Liver (tissue), 9 donors: Measurements from ENCODE around the gene CDKN3. TPM values are rescaled to one million over a fixed set of nuclear protein-coding genes. Genes with fewer than 3 reads are reported as not detected.

ENCODE experiments used
- DNase-seq: peaks from one replicate; pipeline ENCODE4 v3.0.0-alpha.2; 2017; ENCODE audit warnings: low spot score
- H3K27ac ChIP-seq, 2 donors: one replicate each; pipeline ENCODE4 v1.7.0; 2013; ENCODE audit warnings: inconsistent platforms in 2 of 2, low read length in 2 of 2, control low read depth in 1 of 2, low read depth in 1 of 2, mild to moderate bottlenecking in 1 of 2
- H3K27me3 ChIP-seq, 4 donors: one replicate each; pipeline versions ENCODE4 v1.6.1 to v1.7.0; 2013; ENCODE audit warnings: low read length in 3 of 4, inconsistent platforms in 1 of 4, mild to moderate bottlenecking in 1 of 4, moderate library complexity in 1 of 4; ENCODE audit not compliant: control insufficient read depth in 4 of 4, insufficient read depth in 4 of 4
- H3K36me3 ChIP-seq, 4 donors: one replicate each; pipeline versions ENCODE4 v1.6.1 to v1.7.0; 2013; ENCODE audit warnings: low read length in 3 of 4, mild to moderate bottlenecking in 3 of 4, low read depth in 1 of 4, moderate library complexity in 1 of 4; ENCODE audit not compliant: control insufficient read depth in 4 of 4, insufficient read depth in 3 of 4
- H3K4me1 ChIP-seq, 4 donors: one replicate each; pipeline versions ENCODE4 v1.6.1 to v1.7.0; 2013; ENCODE audit warnings: low read length in 3 of 4, mild to moderate bottlenecking in 3 of 4, moderate library complexity in 1 of 4; ENCODE audit not compliant: control insufficient read depth in 4 of 4, insufficient read depth in 4 of 4
- H3K4me3 ChIP-seq, 3 donors: one replicate each; pipeline versions ENCODE4 v1.6.1 to v1.7.0; 2013; ENCODE audit warnings: low read length in 3 of 3, control low read depth in 1 of 3, low read depth in 1 of 3, mild to moderate bottlenecking in 1 of 3
- H3K9ac ChIP-seq, 2 donors: one replicate each; pipeline ENCODE4 v1.7.0; 2013; ENCODE audit warnings: low read length in 2 of 2, mild to moderate bottlenecking in 2 of 2, moderate library complexity in 2 of 2, control low read depth in 1 of 2, low read depth in 1 of 2
- H3K9me3 ChIP-seq, 4 donors: one replicate each; pipeline versions ENCODE4 v1.6.1 to v1.7.0; 2013; ENCODE audit warnings: low read length in 3 of 4; ENCODE audit not compliant: control insufficient read depth in 4 of 4
- ATF3 ChIP-seq: IDR thresholded peaks from 2 replicates; pipeline ENCODE4 v1.6.1; 2016; ENCODE audit warnings: antibody characterized with exemption
- CTCF ChIP-seq: fragments of 150-350 bp; IDR thresholded peaks from 2 replicates; pipeline ENCODE4 v1.5.1; 2017; ENCODE audit warnings: improper control_type of control experiment, low read depth, low read length; ENCODE audit not compliant: missing input control
- EGR1 ChIP-seq, 2 donors: IDR thresholded peaks; 2 replicates each; pipeline ENCODE4 v1.6.1; 2016 to 2018; ENCODE audit warnings: antibody characterized with exemption in 2 of 2, low read depth in 2 of 2
- FOXA1 ChIP-seq: IDR thresholded peaks from 2 replicates; pipeline ENCODE4 v1.6.1; 2016; ENCODE audit warnings: antibody characterized with exemption
- FOXA2 ChIP-seq: IDR thresholded peaks from 2 replicates; pipeline ENCODE4 v1.6.1; 2016; ENCODE audit warnings: antibody characterized with exemption
- GABPA ChIP-seq, 2 donors: IDR thresholded peaks in 1 of 2; conservative IDR thresholded peaks in 1 of 2; 2 replicates each; pipeline ENCODE4 v1.6.1; 2016; ENCODE audit warnings: antibody characterized with exemption in 2 of 2, mild to moderate bottlenecking in 1 of 2, moderate library complexity in 1 of 2
- HNF4A ChIP-seq, 2 donors: conservative IDR thresholded peaks; 2 replicates each; pipeline ENCODE4 v1.6.1; 2016; ENCODE audit warnings: antibody characterized with exemption in 2 of 2, mild to moderate bottlenecking in 2 of 2
- HNF4G ChIP-seq: IDR thresholded peaks from 2 replicates; pipeline ENCODE4 v1.6.1; 2016; ENCODE audit warnings: antibody characterized with exemption
- JUND ChIP-seq, 2 donors: IDR thresholded peaks; 2 replicates each; pipeline ENCODE4 v1.6.1; 2016; ENCODE audit warnings: antibody characterized with exemption in 2 of 2
- MAX ChIP-seq: IDR thresholded peaks from 2 replicates; pipeline ENCODE4 v1.6.1; 2016; ENCODE audit warnings: antibody characterized with exemption
- NR2F2 ChIP-seq: IDR thresholded peaks from 2 replicates; pipeline ENCODE4 v1.6.1; 2016; ENCODE audit warnings: antibody characterized with exemption
- RAD21 ChIP-seq, 2 donors: IDR thresholded peaks; 2 replicates each; pipeline ENCODE4 v1.6.1; 2016; ENCODE audit warnings: antibody characterized with exemption in 2 of 2, mild to moderate bottlenecking in 2 of 2
- REST ChIP-seq: IDR thresholded peaks from 2 replicates; pipeline ENCODE4 v1.6.1; 2016; ENCODE audit warnings: antibody characterized with exemption, mild to moderate bottlenecking
- RXRA ChIP-seq, 2 donors: IDR thresholded peaks; 2 replicates each; pipeline ENCODE4 v1.6.1; 2017 to 2018; ENCODE audit warnings: antibody characterized with exemption in 2 of 2, mild to moderate bottlenecking in 1 of 2
- SP1 ChIP-seq: IDR thresholded peaks from 2 replicates; pipeline ENCODE4 v1.6.1; 2018; ENCODE audit warnings: antibody characterized with exemption, mild to moderate bottlenecking
- TAF1 ChIP-seq: conservative IDR thresholded peaks from 2 replicates; pipeline ENCODE4 v1.6.1; 2016; ENCODE audit warnings: antibody characterized with exemption, mild to moderate bottlenecking
- YY1 ChIP-seq: IDR thresholded peaks from 2 replicates; pipeline ENCODE4 v1.6.1; 2016; ENCODE audit warnings: antibody characterized with exemption, mild to moderate bottlenecking
- ZBTB33 ChIP-seq: IDR thresholded peaks from 2 replicates; pipeline ENCODE4 v1.6.1; 2016; ENCODE audit warnings: antibody characterized with exemption
- WGBS: extraction: QIAGEN DNeasy Blood & Tissue Kit; methylation state at CpG from one replicate; pipeline ENCODE4 v1.1.7; 2013; 5-methylcytosine and 5-hydroxymethylcytosine counted together
- polyA plus RNA-seq, 2 donors: library from polyadenylated mRNA; stranded (reverse) in 1 of 2; unstranded in 1 of 2; fragments of 200-250 nt in 1 of 2; fragments of >200 nt in 1 of 2; fragmentation: Nextera tagmentation in 1 of 2; extraction: Ambion mirVana in 1 of 2; gene quantifications; one replicate each; pipeline versions ENCODE4 v1.2.1 to v1.2.3, GENCODE V29; 2013 to 2015
- total RNA-seq, 2 donors: library from RNA; depleted of rRNA; stranded (reverse); fragments of >200 nt; gene quantifications; one replicate each; pipeline ENCODE4 v1.2.3, GENCODE V29; 2014
- donor health status: healthy.
- donor health status: healthy.
- donor health status: healthy.
- donor health status: healthy.
- donor health status: healthy.

CDKN3 gene
- total and polyA plus RNA-seq, 4 donors: 0.50 to 33.9 (median 2.8) TPM

- H3K9me3 ChIP-seq: no peaks in the 10 kb centered on the region
- H3K27ac ChIP-seq: no peak overlapping the region
- H3K9ac ChIP-seq: no peak overlapping the region
- H3K27me3 ChIP-seq: no peaks in the 10 kb centered on the region
- 56% methylated on average over 7 of the region's 7 CpGs for WGBS
- peak; percentile 40 for DNase-seq
- H3K36me3 ChIP-seq: peaks cover 0 to 4% (median 2%) of the 10 kb centered on the region in 4 donors
- H3K4me3 ChIP-seq: no peak overlapping the region
- no peak for TF ChIP-seq MAX
- TF ChIP-seq ZBTB33: no peak
- peak; percentile 49 for TF ChIP-seq CTCF
- TF ChIP-seq TAF1: no peak
- no peak for TF ChIP-seq GABPA (IDR thresholded peaks at IDR 0.05 in 1 of 2, conservative IDR thresholded peaks at IDR 0.05 in 1 of 2)
- TF ChIP-seq RAD21 (IDR thresholded peaks at IDR 0.05): peak; percentile 60 to 76
- H3K4me1 ChIP-seq: peaks cover 0 to 6% (median 0%) of the 10 kb centered on the region in 4 donors
Observed at GRCh38 chr14:54420478-54421142, 23.8 kb downstream of the CDKN3 start.

- Histone ChIP-seq H3K36me3 (peaks cover 0 to 29% (median 23%) of the 10 kb centered on the region in 4 donors), H3K9me3 (no peaks in the 10 kb centered on the region), H3K27me3 (no peaks in the 10 kb centered on the region)
Observed at GRCh38 chr14:54423991-54424390, 27.2 kb downstream of the CDKN3 start.

More at GRCh38 chr14:54423991-54424390, 27.2 kb downstream of the CDKN3 start:
- Histone ChIP-seq H3K9ac (no peak overlapping the region), H3K27ac (no peak overlapping the region), H3K4me3 (no peak overlapping the region), H3K4me1 (peaks cover 0 to 6% (median 0%) of the 10 kb centered on the region in 4 donors)
- TF ChIP-seq RAD21 (IDR thresholded peaks at IDR 0.05): no peak
- no peak for TF ChIP-seq ZBTB33
- TF ChIP-seq YY1: no peak
- no peak for TF ChIP-seq RXRA (IDR thresholded peaks at IDR 0.05)
- no peak for TF ChIP-seq EGR1 (IDR thresholded peaks at IDR 0.05; ENCODE audit: low read depth in 2 of 2)
- TF ChIP-seq SP1: no peak
- no peak for TF ChIP-seq MAX
- TF ChIP-seq FOXA1: no peak
- TF ChIP-seq GABPA (IDR thresholded peaks at IDR 0.05 in 1 of 2, conservative IDR thresholded peaks at IDR 0.05 in 1 of 2): no peak
- TF ChIP-seq REST: no peak
- no peak for TF ChIP-seq HNF4G
- no peak for TF ChIP-seq TAF1
- no peak for TF ChIP-seq FOXA2
- TF ChIP-seq ATF3: no peak
- no peak for TF ChIP-seq JUND (IDR thresholded peaks at IDR 0.05)
- no peak for TF ChIP-seq NR2F2
- no peak for TF ChIP-seq CTCF
- TF ChIP-seq HNF4A (conservative IDR thresholded peaks at IDR 0.05): no peak
- DNase-seq: no peak
